ENCODE measurements around the gene KRTAP3-3.

Gene KRTAP3-3

DNA sequence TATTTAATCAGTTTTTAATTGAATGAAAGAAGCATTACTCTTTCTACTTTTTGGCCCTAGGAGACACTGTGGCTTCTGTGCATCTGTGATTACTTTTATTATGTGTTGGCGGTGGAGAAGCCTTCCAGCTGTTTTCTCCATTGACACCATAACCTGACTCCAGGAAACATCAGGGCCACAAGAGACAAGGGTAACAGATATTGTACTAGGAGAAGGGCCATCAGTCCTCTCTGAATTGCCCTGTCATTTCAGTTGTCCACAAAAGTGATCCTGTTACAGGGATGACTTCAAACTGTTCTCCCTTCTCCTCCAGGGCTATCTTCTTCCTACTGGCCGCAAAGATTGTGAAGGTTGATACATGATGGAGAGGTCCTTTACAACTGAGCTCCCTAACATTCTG lies 41.8 kb downstream of the KRTAP3-3 start:
- no peaks in the 10 kb centered on the region for H3F3A ChIP-seq (ENCODE audit: insufficient read depth, low read length)
- H3K27me3 ChIP-seq (replicated peaks; ENCODE audit: insufficient read depth, low read length), result no peaks in the 10 kb centered on the region
- H3K4me3 ChIP-seq (ENCODE audit: low read length), result no peak overlapping the region
- H3K79me2 ChIP-seq (ENCODE audit: low read length), result no peaks in the 10 kb centered on the region
- no peaks in the 10 kb centered on the region for H3K9me2 ChIP-seq (replicated peaks; ENCODE audit: insufficient read depth, low read length)
- H4K20me1 ChIP-seq (ENCODE audit: insufficient read depth, low read length), result no peaks in the 10 kb centered on the region
- no peak for DNase-seq
- H3K27ac ChIP-seq (ENCODE audit: low read length), result no peak overlapping the region
- no peak overlapping the region for H3K9ac ChIP-seq (ENCODE audit: low read length)
- H3K9me3 ChIP-seq (replicated peaks; ENCODE audit: insufficient read depth, low read length), result no peaks in the 10 kb centered on the region
- no peak overlapping the region for H2AFZ ChIP-seq (ENCODE audit: low read length)
- no peaks in the 10 kb centered on the region for H3K36me3 ChIP-seq (replicated peaks; ENCODE audit: insufficient read depth, low read length)
- TF ChIP-seq, protein P1, sequence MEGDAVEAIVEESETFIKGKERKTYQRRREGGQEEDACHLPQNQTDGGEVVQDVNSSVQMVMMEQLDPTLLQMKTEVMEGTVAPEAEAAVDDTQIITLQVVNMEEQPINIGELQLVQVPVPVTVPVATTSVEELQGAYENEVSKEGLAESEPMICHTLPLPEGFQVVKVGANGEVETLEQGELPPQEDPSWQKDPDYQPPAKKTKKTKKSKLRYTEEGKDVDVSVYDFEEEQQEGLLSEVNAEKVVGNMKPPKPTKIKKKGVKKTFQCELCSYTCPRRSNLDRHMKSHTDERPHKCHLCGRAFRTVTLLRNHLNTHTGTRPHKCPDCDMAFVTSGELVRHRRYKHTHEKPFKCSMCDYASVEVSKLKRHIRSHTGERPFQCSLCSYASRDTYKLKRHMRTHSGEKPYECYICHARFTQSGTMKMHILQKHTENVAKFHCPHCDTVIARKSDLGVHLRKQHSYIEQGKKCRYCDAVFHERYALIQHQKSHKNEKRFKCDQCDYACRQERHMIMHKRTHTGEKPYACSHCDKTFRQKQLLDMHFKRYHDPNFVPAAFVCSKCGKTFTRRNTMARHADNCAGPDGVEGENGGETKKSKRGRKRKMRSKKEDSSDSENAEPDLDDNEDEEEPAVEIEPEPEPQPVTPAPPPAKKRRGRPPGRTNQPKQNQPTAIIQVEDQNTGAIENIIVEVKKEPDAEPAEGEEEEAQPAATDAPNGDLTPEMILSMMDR (IDR thresholded peaks at IDR 0.05; ENCODE audit: low read length), result no peak
- TF ChIP-seq EZH2 (optimal IDR thresholded peaks at IDR 0.05; ENCODE audit: low read depth, low read length) (no peak), EZH2phosphoT487 (IDR thresholded peaks at IDR 0.05; ENCODE audit: low read length) (no peak)
- H3K4me1 ChIP-seq (ENCODE audit: low read length), result no peaks in the 10 kb centered on the region
- no peak overlapping the region for H3K4me2 ChIP-seq (ENCODE audit: low read depth, low read length)

GRCh38 chr17:40951011-40951622 lies 42.8 kb downstream of the KRTAP3-3 start:
- Histone ChIP-seq H3K9me2 (replicated peaks; ENCODE audit: insufficient read depth, low read length) (no peaks in the 10 kb centered on the region), H3K4me3 (ENCODE audit: low read length) (no peak overlapping the region), H3K4me2 (ENCODE audit: low read depth, low read length) (no peak overlapping the region), H3K36me3 (replicated peaks; ENCODE audit: insufficient read depth, low read length) (no peaks in the 10 kb centered on the region), H3K27me3 (replicated peaks; ENCODE audit: insufficient read depth, low read length) (no peaks in the 10 kb centered on the region), H3K9ac (ENCODE audit: low read length) (no peak overlapping the region), H3K27ac (ENCODE audit: low read length) (no peak overlapping the region), H2AFZ (ENCODE audit: low read length) (no peak overlapping the region), H3F3A (ENCODE audit: insufficient read depth, low read length) (no peaks in the 10 kb centered on the region), H4K20me1 (ENCODE audit: insufficient read depth, low read length) (no peaks in the 10 kb centered on the region), H3K4me1 (ENCODE audit: low read length) (no peaks in the 10 kb centered on the region), H3K9me3 (replicated peaks; ENCODE audit: insufficient read depth, low read length) (no peaks in the 10 kb centered on the region), H3K79me2 (ENCODE audit: low read length) (no peaks in the 10 kb centered on the region)
- no peak for TF ChIP-seq EZH2 (optimal IDR thresholded peaks at IDR 0.05; ENCODE audit: low read depth, low read length)
- TF ChIP-seq EZH2phosphoT487 (IDR thresholded peaks at IDR 0.05; ENCODE audit: low read length), result no peak
- TF ChIP-seq, protein P1 (IDR thresholded peaks at IDR 0.05; ENCODE audit: low read length), result no peak
- DNase-seq, result no peak

GRCh38 chr17:40950176-40950575 lies 43.8 kb downstream of the KRTAP3-3 start:
- Histone ChIP-seq H3K9ac (ENCODE audit: low read length) (no peak overlapping the region), H3K9me2 (replicated peaks; ENCODE audit: insufficient read depth, low read length) (no peaks in the 10 kb centered on the region), H3K79me2 (ENCODE audit: low read length) (no peaks in the 10 kb centered on the region), H3K9me3 (replicated peaks; ENCODE audit: insufficient read depth, low read length) (no peaks in the 10 kb centered on the region), H4K20me1 (ENCODE audit: insufficient read depth, low read length) (no peaks in the 10 kb centered on the region), H3K27ac (ENCODE audit: low read length) (no peak overlapping the region), H2AFZ (ENCODE audit: low read length) (no peak overlapping the region), H3K27me3 (replicated peaks; ENCODE audit: insufficient read depth, low read length) (no peaks in the 10 kb centered on the region), H3K36me3 (replicated peaks; ENCODE audit: insufficient read depth, low read length) (no peaks in the 10 kb centered on the region), H3K4me2 (ENCODE audit: low read depth, low read length) (no peak overlapping the region), H3F3A (ENCODE audit: insufficient read depth, low read length) (no peaks in the 10 kb centered on the region), H3K4me1 (ENCODE audit: low read length) (no peaks in the 10 kb centered on the region), H3K4me3 (ENCODE audit: low read length) (no peak overlapping the region)
- no peak for DNase-seq
- TF ChIP-seq EZH2phosphoT487 (IDR thresholded peaks at IDR 0.05; ENCODE audit: low read length), result no peak
- TF ChIP-seq, protein P1 (IDR thresholded peaks at IDR 0.05; ENCODE audit: low read length), result no peak
